Glutamatergic neuron (in vitro differentiated cells): ENCODE results near the gene TPST2. TPM values are rescaled to one million over a fixed set of nuclear protein-coding genes. Genes with fewer than 3 reads are reported as not detected.

ENCODE experiments used
- DNase-seq: peaks from one replicate; pipeline ENCODE4 v3.0.0; 2022
- H3K27ac Mint-ChIP-seq: one replicate; pipeline ENCODE4 v1.8.0; 2020; ENCODE audit warnings: mild to moderate bottlenecking, mixed read lengths, inconsistent platforms; ENCODE audit not compliant: unreplicated experiment
- H3K27me3 Mint-ChIP-seq: one replicate; pipeline ENCODE4 v1.8.0; 2020; ENCODE audit warnings: mild to moderate bottlenecking, moderate library complexity, mixed read lengths, inconsistent platforms; ENCODE audit not compliant: unreplicated experiment
- H3K36me3 Mint-ChIP-seq: one replicate; pipeline ENCODE4 v1.8.0; 2020; ENCODE audit warnings: mild to moderate bottlenecking, mixed read lengths, inconsistent platforms; ENCODE audit not compliant: unreplicated experiment
- H3K4me1 Mint-ChIP-seq: one replicate; pipeline ENCODE4 v1.8.0; 2020; ENCODE audit warnings: mild to moderate bottlenecking, low read depth, mixed read lengths, inconsistent platforms; ENCODE audit not compliant: unreplicated experiment
- H3K4me3 Mint-ChIP-seq: one replicate; pipeline ENCODE4 v1.8.0; 2020; ENCODE audit warnings: mild to moderate bottlenecking, mixed read lengths, inconsistent platforms; ENCODE audit not compliant: unreplicated experiment
- H3K9me3 Mint-ChIP-seq: one replicate; pipeline ENCODE4 v1.8.0; 2020; ENCODE audit warnings: mild to moderate bottlenecking, moderate library complexity, mixed read lengths, inconsistent platforms; ENCODE audit not compliant: unreplicated experiment
- CTCF ChIP-seq: fragments of 200-600 bp; sonication (generic); IDR thresholded peaks from one replicate; pipeline ENCODE4 v1.5.0; 2021; ENCODE audit not compliant: partially characterized antibody, unreplicated experiment
- microRNA-seq: library from miRNA; unstranded; fragments of <30 nt; microRNA quantifications from one replicate; pipeline ENCODE4, GENCODE V29; 2020; ENCODE audit not compliant: unreplicated experiment
- total RNA-seq: library from RNA; stranded (reverse); fragmentation: NEBNext Ultra II Directional; extraction: Animal tissue kit (Norgen Biotek cat#: 25700); gene quantifications from one replicate; pipeline ENCODE4 v1.2.1, GENCODE V29; 2021; ENCODE audit not compliant: unreplicated experiment

TPST2 gene
- total RNA-seq, 1 donor from 2014 or later = 10.6 TPM

- no peak for DNase-seq
- H3K36me3 Mint-ChIP-seq = no peaks in the 10 kb centered on the region
- peaks cover 21% of the 10 kb centered on the region for H3K4me1 Mint-ChIP-seq
- no peak overlapping the region for H3K4me3 Mint-ChIP-seq
- TF ChIP-seq CTCF = no peak
- H3K27ac Mint-ChIP-seq = no peak overlapping the region
- no peaks in the 10 kb centered on the region for H3K27me3 Mint-ChIP-seq
- H3K9me3 Mint-ChIP-seq = no peaks in the 10 kb centered on the region
Measured at GRCh38 chr22:26476705-26477340, 113.1 kb downstream of the TPST2 start.

- Mint-ChIP-seq H3K4me3 (no peak overlapping the region), H3K27ac (no peak overlapping the region), H3K4me1 (peaks cover 14% of the 10 kb centered on the region), H3K9me3 (no peaks in the 10 kb centered on the region), H3K36me3 (no peaks in the 10 kb centered on the region), H3K27me3 (no peaks in the 10 kb centered on the region)
- no peak for DNase-seq
- no peak for TF ChIP-seq CTCF
Measured at GRCh38 chr22:26474682-26475081, 115.2 kb downstream of the TPST2 start.

Small RNAs within 50 kb of the gene (microRNA-seq; reads per million reads assigned to microRNA genes)
- gene MIR548J = 8.5 reads per million, percentile 44 among the genes with 10 or more reads in this experiment

Other genes starting within 250 kb of the TPST2 start
- 19.0 TPM for gene ASPHD2, start 160.9 kb downstream of the TPST2 start, total RNA-seq
- gene HPS4, start 106.3 kb downstream of the TPST2 start, total RNA-seq = 55.1 TPM
- 20.1 TPM for gene SRRD, start 106.3 kb downstream of the TPST2 start, total RNA-seq
- 39.9 TPM for gene TFIP11, start 77.7 kb downstream of the TPST2 start, total RNA-seq
- not detected for gene CRYBB1, start 27.9 kb upstream of the TPST2 start, total RNA-seq
- gene CRYBA4, start 31.8 kb upstream of the TPST2 start, total RNA-seq = not detected
- gene MIAT, start 67.5 kb upstream of the TPST2 start, total RNA-seq = 1,100 TPM